Measurements from ENCODE around the gene GOLGB1.

Gene GOLGB1

GRCh38 chr3:121630355-121630754 is 119.2 kb downstream of the GOLGB1 start:
- no CpG with 5 or more reads among the region's 1 CpG for WGBS (ENCODE audit: insufficient coverage, insufficient read length)
- Histone ChIP-seq H3K27me3 (ENCODE audit: control insufficient read depth, insufficient read depth, low read length) (no peaks in the 10 kb centered on the region), H3K4me1 (ENCODE audit: control insufficient read depth, insufficient read depth, low read length) (no peaks in the 10 kb centered on the region), H3K4me3 (ENCODE audit: low read length) (no peak overlapping the region), H3K27ac (ENCODE audit: low read length) (no peak overlapping the region), H3K9me3 (ENCODE audit: control insufficient read depth, insufficient read depth, low read length) (no peaks in the 10 kb centered on the region), H3K36me3 (ENCODE audit: control insufficient read depth, insufficient read depth, low read length) (no peaks in the 10 kb centered on the region)
- DNase-seq (ENCODE audit: low read depth, low spot score): no peak

GRCh38 chr3:121629601-121630000 is 119.9 kb downstream of the GOLGB1 start:
- Histone ChIP-seq H3K36me3 (ENCODE audit: control insufficient read depth, insufficient read depth, low read length) (no peaks in the 10 kb centered on the region), H3K27ac (ENCODE audit: low read length) (no peak overlapping the region), H3K4me3 (ENCODE audit: low read length) (no peak overlapping the region), H3K4me1 (ENCODE audit: control insufficient read depth, insufficient read depth, low read length) (no peaks in the 10 kb centered on the region), H3K9me3 (ENCODE audit: control insufficient read depth, insufficient read depth, low read length) (no peaks in the 10 kb centered on the region), H3K27me3 (ENCODE audit: control insufficient read depth, insufficient read depth, low read length) (no peaks in the 10 kb centered on the region)
- WGBS (ENCODE audit: insufficient coverage, insufficient read length): no CpG with 5 or more reads among the region's 6 CpGs
- DNase-seq (ENCODE audit: low read depth, low spot score): no peak

- H3K36me3 ChIP-seq (ENCODE audit: control insufficient read depth, insufficient read depth, low read length): no peaks in the 10 kb centered on the region
- H3K9me3 ChIP-seq (ENCODE audit: control insufficient read depth, insufficient read depth, low read length): no peaks in the 10 kb centered on the region
- H3K4me1 ChIP-seq (ENCODE audit: control insufficient read depth, insufficient read depth, low read length): no peaks in the 10 kb centered on the region
- DNase-seq (ENCODE audit: low read depth, low spot score): no peak
- WGBS (ENCODE audit: insufficient coverage, insufficient read length): no CpG with 5 or more reads among the region's 3 CpGs
- no peak overlapping the region for H3K27ac ChIP-seq (ENCODE audit: low read length)
- no peaks in the 10 kb centered on the region for H3K27me3 ChIP-seq (ENCODE audit: control insufficient read depth, insufficient read depth, low read length)
- H3K4me3 ChIP-seq (ENCODE audit: low read length): no peak overlapping the region
Observed at GRCh38 chr3:121627622-121628021, 121.9 kb downstream of the GOLGB1 start.

GRCh38 chr3:121627211-121627610 is 122.3 kb downstream of the GOLGB1 start:
- Histone ChIP-seq H3K27me3 (ENCODE audit: control insufficient read depth, insufficient read depth, low read length) (no peaks in the 10 kb centered on the region), H3K9me3 (ENCODE audit: control insufficient read depth, insufficient read depth, low read length) (no peaks in the 10 kb centered on the region), H3K4me1 (ENCODE audit: control insufficient read depth, insufficient read depth, low read length) (no peaks in the 10 kb centered on the region), H3K4me3 (ENCODE audit: low read length) (no peak overlapping the region), H3K27ac (ENCODE audit: low read length) (no peak overlapping the region), H3K36me3 (ENCODE audit: control insufficient read depth, insufficient read depth, low read length) (no peaks in the 10 kb centered on the region)
- no peak for DNase-seq (ENCODE audit: low read depth, low spot score)
- no CpG with 5 or more reads among the region's 4 CpGs for WGBS (ENCODE audit: insufficient coverage, insufficient read length)

- Histone ChIP-seq H3K4me1 (ENCODE audit: control insufficient read depth, insufficient read depth, low read length) (no peaks in the 10 kb centered on the region), H3K27ac (ENCODE audit: low read length) (no peak overlapping the region), H3K27me3 (ENCODE audit: control insufficient read depth, insufficient read depth, low read length) (no peaks in the 10 kb centered on the region), H3K36me3 (ENCODE audit: control insufficient read depth, insufficient read depth, low read length) (no peaks in the 10 kb centered on the region), H3K9me3 (ENCODE audit: control insufficient read depth, insufficient read depth, low read length) (no peaks in the 10 kb centered on the region), H3K4me3 (ENCODE audit: low read length) (no peak overlapping the region)
- no CpG with 5 or more reads among the region's 4 CpGs for WGBS (ENCODE audit: insufficient coverage, insufficient read length)
- no peak for DNase-seq (ENCODE audit: low read depth, low spot score)
Observed at GRCh38 chr3:121626495-121626894, 123.0 kb downstream of the GOLGB1 start.

GRCh38 chr3:121624147-121624899 is 125.2 kb downstream of the GOLGB1 start:
- Histone ChIP-seq H3K4me1 (ENCODE audit: control insufficient read depth, insufficient read depth, low read length) (no peaks in the 10 kb centered on the region), H3K27ac (ENCODE audit: low read length) (no peak overlapping the region), H3K36me3 (ENCODE audit: control insufficient read depth, insufficient read depth, low read length) (no peaks in the 10 kb centered on the region), H3K27me3 (ENCODE audit: control insufficient read depth, insufficient read depth, low read length) (no peaks in the 10 kb centered on the region), H3K4me3 (ENCODE audit: low read length) (no peak overlapping the region), H3K9me3 (ENCODE audit: control insufficient read depth, insufficient read depth, low read length) (no peaks in the 10 kb centered on the region)
- WGBS (ENCODE audit: insufficient coverage, insufficient read length): no CpG with 5 or more reads among the region's 14 CpGs
- no peak for DNase-seq (ENCODE audit: low read depth, low spot score)

GRCh38 chr3:121621491-121621890 is 128.1 kb downstream of the GOLGB1 start:
- no peaks in the 10 kb centered on the region for H3K9me3 ChIP-seq (ENCODE audit: control insufficient read depth, insufficient read depth, low read length)
- no peaks in the 10 kb centered on the region for H3K27me3 ChIP-seq (ENCODE audit: control insufficient read depth, insufficient read depth, low read length)
- no peaks in the 10 kb centered on the region for H3K36me3 ChIP-seq (ENCODE audit: control insufficient read depth, insufficient read depth, low read length)
- WGBS (ENCODE audit: insufficient coverage, insufficient read length): no CpG with 5 or more reads among the region's 6 CpGs
- DNase-seq (ENCODE audit: low read depth, low spot score): no peak
- H3K4me3 ChIP-seq (ENCODE audit: low read length): no peak overlapping the region
- H3K27ac ChIP-seq (ENCODE audit: low read length): no peak overlapping the region
- H3K4me1 ChIP-seq (ENCODE audit: control insufficient read depth, insufficient read depth, low read length): no peaks in the 10 kb centered on the region

GRCh38 chr3:121619691-121620090 is 129.8 kb downstream of the GOLGB1 start:
- Histone ChIP-seq H3K4me1 (ENCODE audit: control insufficient read depth, insufficient read depth, low read length) (no peaks in the 10 kb centered on the region), H3K4me3 (ENCODE audit: low read length) (no peak overlapping the region), H3K36me3 (ENCODE audit: control insufficient read depth, insufficient read depth, low read length) (no peaks in the 10 kb centered on the region), H3K27ac (ENCODE audit: low read length) (no peak overlapping the region), H3K9me3 (ENCODE audit: control insufficient read depth, insufficient read depth, low read length) (no peaks in the 10 kb centered on the region), H3K27me3 (ENCODE audit: control insufficient read depth, insufficient read depth, low read length) (no peaks in the 10 kb centered on the region)
- no CpG with 5 or more reads among the region's 2 CpGs for WGBS (ENCODE audit: insufficient coverage, insufficient read length)
- no peak for DNase-seq (ENCODE audit: low read depth, low spot score)
